IMR-90 (cell line): ENCODE data around the gene GALNT3. TPM values are rescaled to one million over a fixed set of nuclear protein-coding genes. Genes with fewer than 3 reads are reported as not detected.

ENCODE experiments used
- ATAC-seq: fragments of 200-7000 bp; cut with Tn5 transposase; 2 replicates; pipeline ENCODE4 v1.9.1; 2020; ENCODE audit warnings: low read depth, mild to moderate bottlenecking, moderate library complexity
- BruUV-seq: library from RNA; stranded (reverse); fragments of 400-500 nt; replicated peaks from 2 replicates; lab custom pipeline; 2021; lab: Mats Ljungman, UMichigan
- CTCF ChIA-PET: fragments of 300-600 bp; formaldehyde crosslinking; extraction: SDS; loops from one replicate; lab custom pipeline; 2021; ENCODE audit warnings: antibody characterized with exemption; lab: Yijun Ruan, JAX
- POLR2A ChIA-PET: fragments of 300-600 bp; sonication (Branson Sonifier 250); formaldehyde crosslinking; loops from one replicate; lab custom pipeline; 2022; ENCODE audit warnings: antibody characterized with exemption; ENCODE audit not compliant: unreplicated experiment; lab: Charles Lee
- DNase-seq: peaks from one replicate; pipeline ENCODE4 v3.0.0; 2013
- H2AFZ ChIP-seq: replicated peaks from 2 replicates; pipeline ENCODE3; 2013; ENCODE audit warnings: low read length, mild to moderate bottlenecking; ENCODE audit not compliant: poor library complexity
- H2AK5ac ChIP-seq: 2 replicates; pipeline ENCODE4 v1.6.1; 2013; ENCODE audit warnings: low read depth, low read length, inconsistent platforms
- H2AK9ac ChIP-seq: replicated peaks from 2 replicates; pipeline ENCODE3; 2013; ENCODE audit warnings: mild to moderate bottlenecking, low read depth, low read length, moderate library complexity; ENCODE audit not compliant: poor library complexity
- H2BK120ac ChIP-seq: 2 replicates; pipeline ENCODE4 v1.6.1; 2013; ENCODE audit warnings: low read depth, low read length, inconsistent platforms
- H2BK15ac ChIP-seq: 3 replicates; pipeline ENCODE4 v1.6.1; 2013; ENCODE audit warnings: low read depth, low read length, inconsistent platforms
- H2BK20ac ChIP-seq: 2 replicates; pipeline ENCODE4 v1.6.1; 2013; ENCODE audit warnings: low read depth, mild to moderate bottlenecking, inconsistent platforms, low read length, moderate library complexity
- H2BK5ac ChIP-seq: 2 replicates; pipeline ENCODE4 v1.6.1; 2013; ENCODE audit warnings: mild to moderate bottlenecking, low read depth, low read length, inconsistent platforms; ENCODE audit not compliant: poor library complexity, severe bottlenecking
- H3K14ac ChIP-seq: replicated peaks from 2 replicates; pipeline ENCODE4 v1.6.1; 2013; ENCODE audit warnings: low read depth, low read length, inconsistent platforms
- H3K18ac ChIP-seq: 2 replicates; pipeline ENCODE4 v1.6.1; 2013; ENCODE audit warnings: low read depth, low read length, control low read depth
- H3K23ac ChIP-seq: 2 replicates; pipeline ENCODE4 v1.6.1; 2013; ENCODE audit warnings: low read depth, low read length, inconsistent platforms
- H3K27ac ChIP-seq: 2 replicates; pipeline ENCODE4 v1.5.1; 2013; ENCODE audit warnings: mild to moderate bottlenecking, control low read depth, low read length; ENCODE audit not compliant: insufficient read depth
- H3K27me3 ChIP-seq: 2 replicates; pipeline ENCODE4 v1.6.1; 2013; ENCODE audit warnings: low read length; ENCODE audit not compliant: control insufficient read depth, insufficient read depth
- H3K36me3 ChIP-seq: 2 replicates; pipeline ENCODE4 v1.6.1; 2013; ENCODE audit warnings: low read length, mixed read lengths; ENCODE audit not compliant: control insufficient read depth, insufficient read depth
- H3K4ac ChIP-seq: 2 replicates; pipeline ENCODE4 v1.6.1; 2013; ENCODE audit warnings: low read depth, low read length, inconsistent platforms
- H3K4me1 ChIP-seq: 2 replicates; pipeline ENCODE4 v1.6.1; 2013; ENCODE audit warnings: low read length, mixed read lengths; ENCODE audit not compliant: control insufficient read depth, insufficient read depth
- H3K4me2 ChIP-seq: 2 replicates; pipeline ENCODE4 v1.6.1; 2013; ENCODE audit warnings: low read depth, mild to moderate bottlenecking, control low read depth, low read length, moderate library complexity
- H3K4me3 ChIP-seq: 2 replicates; pipeline ENCODE4 v1.5.1; 2013; ENCODE audit warnings: low read depth, mild to moderate bottlenecking, control low read depth, low read length, moderate library complexity; ENCODE audit not compliant: insufficient read depth
- H3K56ac ChIP-seq: 2 replicates; pipeline ENCODE4 v1.6.1; 2013; ENCODE audit warnings: low read length, inconsistent platforms; ENCODE audit not compliant: insufficient read depth; ENCODE audit errors: extremely low read depth
- H3K79me1 ChIP-seq, 2 experiments: 2 replicates each; pipeline ENCODE4 v1.6.1; 2013; ENCODE audit warnings: low read length in 2 of 2, inconsistent platforms in 1 of 2, low read depth in 1 of 2
- H3K9ac ChIP-seq: 2 replicates; pipeline ENCODE4 v1.6.1; 2013; ENCODE audit warnings: low read depth, low read length, control low read depth
- H3K9me1 ChIP-seq: 2 replicates; pipeline ENCODE4 v1.6.1; 2013; ENCODE audit warnings: low read length, inconsistent platforms; ENCODE audit not compliant: insufficient read depth
- H3K9me3 ChIP-seq: 2 replicates; pipeline ENCODE4 v1.6.1; 2013; ENCODE audit warnings: low read length; ENCODE audit not compliant: control insufficient read depth, insufficient read depth
- H4K20me1 ChIP-seq: 2 replicates; pipeline ENCODE4 v1.6.1; 2013; ENCODE audit warnings: low read length, inconsistent platforms; ENCODE audit not compliant: insufficient read depth
- H4K5ac ChIP-seq: 2 replicates; pipeline ENCODE4 v1.6.1; 2013; ENCODE audit warnings: mild to moderate bottlenecking, low read depth, low read length, control low read depth
- H4K8ac ChIP-seq, 2 experiments: 2 replicates each; pipeline ENCODE4 v1.6.1; 2013; ENCODE audit warnings: low read depth in 2 of 2, low read length in 2 of 2, control low read depth in 1 of 2, inconsistent platforms in 1 of 2
- H4K91ac ChIP-seq: 2 replicates; pipeline ENCODE4 v1.6.1; 2013; ENCODE audit warnings: low read depth, low read length, inconsistent platforms; ENCODE audit not compliant: insufficient read depth
- ELK1 ChIP-seq: fragments of 150-350 bp; IDR thresholded peaks from 2 replicates; pipeline ENCODE4 v1.6.1; 2016; ENCODE audit warnings: low read depth, mild to moderate bottlenecking, low read length, moderate library complexity, borderline replicate concordance
- FOS ChIP-seq: fragments of 150-350 bp; IDR thresholded peaks from 2 replicates; pipeline ENCODE4 v1.6.1; 2016; ENCODE audit warnings: low read depth, low read length
- MAFK ChIP-seq: IDR thresholded peaks from 2 replicates; pipeline ENCODE4 v1.6.1; 2012; ENCODE audit warnings: low read depth, low read length, improper control_type of control experiment
- MAZ ChIP-seq: IDR thresholded peaks from 2 replicates; pipeline ENCODE4 v1.6.1; 2012; ENCODE audit warnings: low read depth, mild to moderate bottlenecking, low read length, improper control_type of control experiment, moderate library complexity, borderline replicate concordance
- MXI1 ChIP-seq: IDR thresholded peaks from 2 replicates; pipeline ENCODE4 v1.6.1; 2012; ENCODE audit warnings: low read depth, mild to moderate bottlenecking, low read length, moderate library complexity, borderline replicate concordance
- NFE2L2 ChIP-seq: fragments of 150-350 bp; IDR thresholded peaks from 2 replicates; pipeline ENCODE4 v1.6.1; 2016; ENCODE audit warnings: low read depth, mild to moderate bottlenecking, low read length
- RFX5 ChIP-seq: IDR thresholded peaks from 2 replicates; pipeline ENCODE4 v1.8.0; 2012; ENCODE audit warnings: low read depth, mild to moderate bottlenecking, low read length, moderate library complexity
- dilution Hi-C: fragments of 300-500 bp; cut with HindIII; formaldehyde crosslinking; loops from one replicate; pipeline ENCODE4 v1.14.3; 2018; ENCODE audit warnings: low sequenced_read_pairs; ENCODE audit not compliant: unreplicated experiment
- in situ Hi-C: fragments of 300-500 bp; cut with MboI; formaldehyde crosslinking; loops from 3 replicates; pipeline ENCODE4 v1.14.3; 2019; ENCODE audit warnings: low sequenced_read_pairs, inconsistent platforms, mixed read lengths
- intact Hi-C: fragments of 100-400 bp; cut with micrococcal nuclease; formaldehyde crosslinking; loops from 2 replicates; pipeline ENCODE4 v1.10.0; 2022
- polyA plus RNA-seq, 3 experiments: library from polyadenylated mRNA; depleted of rRNA; stranded (reverse); fragments of >200 nt; gene quantifications; 2 replicates each; pipeline ENCODE4 v1.2.3, GENCODE V29; 2012; ENCODE audit warnings: low replicate concordance in 1 of 3
- total RNA-seq: library from RNA; depleted of rRNA; stranded (reverse); fragments of >200 nt; gene quantifications from 2 replicates; pipeline ENCODE4 v1.2.3, GENCODE V29; 2012
- TF ChIP-seq, protein P1 (sequence below): conservative IDR thresholded peaks from 2 replicates; pipeline ENCODE4 v1.5.1; 2012; ENCODE audit warnings: mild to moderate bottlenecking, low read depth, low read length, improper control_type of control experiment

Gene GALNT3
- total and polyA plus RNA-seq, 2 of the 4 experiments (the other 2 are of a cell fraction) = 1.1 to 2.0 TPM

- TF ChIP-seq ELK1 (no peak), FOS (no peak)
Measured at GRCh38 chr2:165843351-165843750, 49.3 kb upstream of the GALNT3 start (continued).

DNA sequence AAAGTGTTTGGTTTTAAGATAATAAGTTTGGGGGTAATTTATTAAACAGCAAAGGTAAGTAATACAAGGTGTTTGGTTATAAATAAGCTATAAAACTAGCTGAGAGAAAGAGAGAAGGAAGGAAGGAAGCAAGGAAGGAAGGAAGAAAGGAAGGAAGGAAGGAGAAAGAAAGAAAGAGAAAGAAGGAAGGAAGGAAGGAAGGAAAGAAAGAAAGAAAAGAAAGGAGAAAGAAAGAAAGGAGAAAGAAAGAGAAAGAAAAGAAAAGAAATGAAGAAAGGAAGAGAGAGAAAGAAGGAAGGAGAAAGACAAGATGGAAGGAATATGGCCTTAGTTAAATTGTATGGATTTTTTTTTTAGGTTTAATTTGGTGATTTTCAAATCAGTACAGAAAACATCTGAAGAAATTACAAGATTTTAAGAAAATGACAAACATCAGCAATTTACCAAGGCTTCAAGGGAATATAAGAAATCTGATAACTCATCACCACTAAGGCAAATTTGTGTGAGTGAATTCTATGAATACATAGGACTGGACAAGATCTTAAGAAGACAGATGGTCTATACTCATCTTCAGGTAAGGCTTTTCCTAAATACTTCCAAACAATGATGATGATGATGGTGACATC, 46.4 kb upstream of the GALNT3 start:
- Histone ChIP-seq H2BK15ac (no peak overlapping the region), H3K9me1 (0 out of 2 replicates have a peak, but pooled peaks cover 2% of the 10 kb centered on the region), H2BK5ac (no peak overlapping the region), H4K8ac (no peak overlapping the region), H2AK5ac (no peak overlapping the region), H3K79me1 (no peaks in the 10 kb centered on the region), H3K18ac (no peak overlapping the region), H2AK9ac (no peak overlapping the region), H4K5ac (no peak overlapping the region), H4K20me1 (no peaks in the 10 kb centered on the region), H2BK120ac (no peak overlapping the region), H3K4ac (no peak overlapping the region), H3K4me2 (no peak overlapping the region), H4K91ac (no peak overlapping the region), H2AFZ (no peak overlapping the region), H3K23ac (no peak overlapping the region), H3K9me3 (no peaks in the 10 kb centered on the region), H3K14ac (no peak overlapping the region), H3K9ac (no peak overlapping the region), H3K27ac (no peak overlapping the region), H3K56ac (no peak overlapping the region), H3K4me3 (no peak overlapping the region), H2BK20ac (no peak overlapping the region), H3K4me1 (peaks cover 2% of the 10 kb centered on the region; the same call in 1 of the 2 replicates), H3K36me3 (no peaks in the 10 kb centered on the region), H3K27me3 (no peaks in the 10 kb centered on the region)
- ChIA-PET POLR2A (no interaction called here), CTCF (interaction anchor here (0.7 kb wide), 1 partner anchor 34 kb away, joined by 3 read pairs; no protein-coding TSS in a partner anchor)
- TF ChIP-seq MXI1 (no peak), MAZ (no peak), NFE2L2 (no peak), RFX5 (no peak), MAFK (0 out of 2 replicates have a peak, but pooled peaks have one; percentile 1)
- TF ChIP-seq, protein P1, sequence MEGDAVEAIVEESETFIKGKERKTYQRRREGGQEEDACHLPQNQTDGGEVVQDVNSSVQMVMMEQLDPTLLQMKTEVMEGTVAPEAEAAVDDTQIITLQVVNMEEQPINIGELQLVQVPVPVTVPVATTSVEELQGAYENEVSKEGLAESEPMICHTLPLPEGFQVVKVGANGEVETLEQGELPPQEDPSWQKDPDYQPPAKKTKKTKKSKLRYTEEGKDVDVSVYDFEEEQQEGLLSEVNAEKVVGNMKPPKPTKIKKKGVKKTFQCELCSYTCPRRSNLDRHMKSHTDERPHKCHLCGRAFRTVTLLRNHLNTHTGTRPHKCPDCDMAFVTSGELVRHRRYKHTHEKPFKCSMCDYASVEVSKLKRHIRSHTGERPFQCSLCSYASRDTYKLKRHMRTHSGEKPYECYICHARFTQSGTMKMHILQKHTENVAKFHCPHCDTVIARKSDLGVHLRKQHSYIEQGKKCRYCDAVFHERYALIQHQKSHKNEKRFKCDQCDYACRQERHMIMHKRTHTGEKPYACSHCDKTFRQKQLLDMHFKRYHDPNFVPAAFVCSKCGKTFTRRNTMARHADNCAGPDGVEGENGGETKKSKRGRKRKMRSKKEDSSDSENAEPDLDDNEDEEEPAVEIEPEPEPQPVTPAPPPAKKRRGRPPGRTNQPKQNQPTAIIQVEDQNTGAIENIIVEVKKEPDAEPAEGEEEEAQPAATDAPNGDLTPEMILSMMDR = no peak
- BruUV-seq = no TSS peak
- dilution Hi-C loops = no loop called here
- intact Hi-C loops = no loop called here
- no peak for DNase-seq
- no peak for ATAC-seq
- in situ Hi-C loops = no loop called here
